ENCODE measurements around the gene SHOX.

DNA sequence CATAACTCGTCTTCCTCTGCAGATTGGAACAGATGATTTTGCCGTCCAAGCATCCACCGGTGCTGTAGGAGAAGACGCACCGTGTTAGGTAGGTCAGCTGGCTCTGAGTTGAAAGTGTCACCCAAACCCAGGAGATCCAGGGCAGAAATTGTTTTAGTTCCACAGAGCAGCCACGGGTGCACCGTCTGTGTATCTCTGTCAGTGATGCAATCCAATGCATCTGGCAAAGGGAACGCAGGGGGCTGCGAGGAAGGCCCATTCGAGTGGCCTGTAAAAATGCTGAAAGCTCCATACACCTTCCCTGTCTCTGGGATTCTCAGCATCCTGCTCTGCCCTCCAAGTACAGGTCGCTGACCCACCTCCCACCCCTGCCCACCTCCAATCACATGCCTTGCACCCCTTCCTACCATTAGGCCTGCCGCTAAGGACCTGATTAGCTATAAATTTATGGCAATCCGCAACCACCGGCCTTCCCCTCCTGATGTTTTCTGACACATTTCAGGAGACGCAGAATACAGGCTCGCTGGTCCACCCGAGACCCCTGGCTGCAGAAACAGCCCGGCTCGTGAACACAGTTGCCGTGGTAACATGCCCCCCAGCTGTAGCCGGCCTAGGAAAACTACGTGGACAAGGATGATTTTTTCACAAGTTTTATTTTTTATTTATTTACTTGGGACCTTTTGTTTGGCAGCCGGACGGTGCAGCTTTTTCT is 39.7 kb upstream of the SHOX start:
- TF ChIP-seq POLR2AphosphoS5 (IDR thresholded peaks at IDR 0.05; ENCODE audit: insufficient read depth in 1 of 2, low read depth in 1 of 2), result no peak
- TF ChIP-seq, protein P1, sequence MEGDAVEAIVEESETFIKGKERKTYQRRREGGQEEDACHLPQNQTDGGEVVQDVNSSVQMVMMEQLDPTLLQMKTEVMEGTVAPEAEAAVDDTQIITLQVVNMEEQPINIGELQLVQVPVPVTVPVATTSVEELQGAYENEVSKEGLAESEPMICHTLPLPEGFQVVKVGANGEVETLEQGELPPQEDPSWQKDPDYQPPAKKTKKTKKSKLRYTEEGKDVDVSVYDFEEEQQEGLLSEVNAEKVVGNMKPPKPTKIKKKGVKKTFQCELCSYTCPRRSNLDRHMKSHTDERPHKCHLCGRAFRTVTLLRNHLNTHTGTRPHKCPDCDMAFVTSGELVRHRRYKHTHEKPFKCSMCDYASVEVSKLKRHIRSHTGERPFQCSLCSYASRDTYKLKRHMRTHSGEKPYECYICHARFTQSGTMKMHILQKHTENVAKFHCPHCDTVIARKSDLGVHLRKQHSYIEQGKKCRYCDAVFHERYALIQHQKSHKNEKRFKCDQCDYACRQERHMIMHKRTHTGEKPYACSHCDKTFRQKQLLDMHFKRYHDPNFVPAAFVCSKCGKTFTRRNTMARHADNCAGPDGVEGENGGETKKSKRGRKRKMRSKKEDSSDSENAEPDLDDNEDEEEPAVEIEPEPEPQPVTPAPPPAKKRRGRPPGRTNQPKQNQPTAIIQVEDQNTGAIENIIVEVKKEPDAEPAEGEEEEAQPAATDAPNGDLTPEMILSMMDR (IDR thresholded peaks at IDR 0.05), result no peak
